ENCODE measurements around the gene ST3GAL3. TPM values are rescaled to one million over a fixed set of nuclear protein-coding genes. Genes with fewer than 3 reads are reported as not detected.

The ST3GAL3 gene
- total and polyA plus RNA-seq, 7 donors: 7.2 to 31.4 (median 21.3) TPM

- no peak for DNase-seq
- Histone ChIP-seq H3K27me3 (no peaks in the 10 kb centered on the region), H3K27ac (no peak overlapping the region), H3K9me3 (no peaks in the 10 kb centered on the region), H3K36me3 (peaks cover 0 to 97% (median 43%) of the 10 kb centered on the region in 4 donors), H3K4me3 (no peak overlapping the region), H3K4me1 (no peaks in the 10 kb centered on the region)
- intact Hi-C loops (cut with DNase I): no loop called here
- no peak for TF ChIP-seq CTCF (IDR thresholded peaks at IDR 0.05)
- no peak for TF ChIP-seq EP300 (IDR thresholded peaks at IDR 0.05)
- TF ChIP-seq POLR2A (IDR thresholded peaks at IDR 0.05): no peak
- TF ChIP-seq POLR2AphosphoS5 (IDR thresholded peaks at IDR 0.05): no peak
- 89% methylated on average over 3 of the region's 3 CpGs for WGBS, 2 donors
Observed at GRCh38 chr1:43961692-43962091, 254.4 kb downstream of the ST3GAL3 start.

- WGBS, 2 donors: 90 to 93% methylated on average over 2 of the region's 2 CpGs
- intact Hi-C loops (cut with DNase I): no loop called here
- no peaks in the 10 kb centered on the region for H3K27me3 ChIP-seq
- DNase-seq: no peak
- no peak overlapping the region for H3K4me3 ChIP-seq
- no peaks in the 10 kb centered on the region for H3K9me3 ChIP-seq
- no peaks in the 10 kb centered on the region for H3K4me1 ChIP-seq
- TF ChIP-seq CTCF (IDR thresholded peaks at IDR 0.05) (no peak), POLR2A (IDR thresholded peaks at IDR 0.05) (no peak), EP300 (IDR thresholded peaks at IDR 0.05) (no peak), POLR2AphosphoS5 (IDR thresholded peaks at IDR 0.05) (no peak)
- no peak overlapping the region for H3K27ac ChIP-seq
- peaks cover 0 to 95% (median 42%) of the 10 kb centered on the region in 4 donors for H3K36me3 ChIP-seq
Observed at GRCh38 chr1:43962324-43962723, 255.0 kb downstream of the ST3GAL3 start.

GRCh38 chr1:43963006-43963405 lies 255.7 kb downstream of the ST3GAL3 start:
- intact Hi-C loops (cut with DNase I): no loop called here
- H3K36me3 ChIP-seq: peaks cover 0 to 88% (median 38%) of the 10 kb centered on the region in 4 donors
- 94 to 95% methylated on average over 3 of the region's 3 CpGs for WGBS, 2 donors
- no peaks in the 10 kb centered on the region for H3K9me3 ChIP-seq
- TF ChIP-seq POLR2A (IDR thresholded peaks at IDR 0.05): no peak
- TF ChIP-seq POLR2AphosphoS5 (IDR thresholded peaks at IDR 0.05): no peak
- TF ChIP-seq EP300 (IDR thresholded peaks at IDR 0.05): no peak
- TF ChIP-seq CTCF (IDR thresholded peaks at IDR 0.05): no peak
- no peak for DNase-seq
- no peaks in the 10 kb centered on the region for H3K27me3 ChIP-seq
- no peak overlapping the region for H3K4me3 ChIP-seq
- no peak overlapping the region for H3K27ac ChIP-seq
- H3K4me1 ChIP-seq: no peaks in the 10 kb centered on the region

GRCh38 chr1:43963890-43964289 lies 256.6 kb downstream of the ST3GAL3 start:
- TF ChIP-seq EP300 (IDR thresholded peaks at IDR 0.05) (no peak), POLR2AphosphoS5 (IDR thresholded peaks at IDR 0.05) (no peak), CTCF (IDR thresholded peaks at IDR 0.05) (no peak), POLR2A (IDR thresholded peaks at IDR 0.05) (no peak)
- no peaks in the 10 kb centered on the region for H3K27me3 ChIP-seq

GRCh38 chr1:43965316-43965715 lies 258.0 kb downstream of the ST3GAL3 start:
- no peak for TF ChIP-seq EP300 (IDR thresholded peaks at IDR 0.05)
- TF ChIP-seq POLR2A (IDR thresholded peaks at IDR 0.05): no peak
- no peak for TF ChIP-seq POLR2AphosphoS5 (IDR thresholded peaks at IDR 0.05)
- TF ChIP-seq CTCF (IDR thresholded peaks at IDR 0.05): no peak
- Histone ChIP-seq H3K27me3 (no peaks in the 10 kb centered on the region), H3K36me3 (peaks cover 0 to 65% (median 19%) of the 10 kb centered on the region in 4 donors), H3K9me3 (no peaks in the 10 kb centered on the region), H3K4me3 (no peak overlapping the region), H3K27ac (no peak overlapping the region), H3K4me1 (peaks cover 0 to 6% (median 2%) of the 10 kb centered on the region in 4 donors)
- no peak for DNase-seq
- 91% methylated on average over 3 of the region's 3 CpGs for WGBS, 2 donors
- intact Hi-C loops (cut with DNase I): no loop called here

More at GRCh38 chr1:43963890-43964289, 256.6 kb downstream of the ST3GAL3 start:
- 90 to 92% methylated on average over 5 of the region's 5 CpGs for WGBS, 2 donors
- peaks cover 0 to 79% (median 29%) of the 10 kb centered on the region in 4 donors for H3K36me3 ChIP-seq
- no peak for DNase-seq
- H3K27ac ChIP-seq: no peak overlapping the region
- H3K9me3 ChIP-seq: no peaks in the 10 kb centered on the region
- H3K4me3 ChIP-seq: no peak overlapping the region
- H3K4me1 ChIP-seq: no peaks in the 10 kb centered on the region
- intact Hi-C loops (cut with DNase I): no loop called here
